Astrocyte of the hippocampus (primary cell): ENCODE data around the gene ESPNL.
"Not testable (repeated sequence)": the region's sequence is repeated elsewhere in the genome, so short reads cannot be mapped to it uniquely, and the experiment has no call there.

Experiments used
- DNase-seq: peaks from one replicate; pipeline ENCODE4 v3.0.0; 2011; ENCODE audit warnings: low read depth, low spot score

The ESPNL gene

DNA sequence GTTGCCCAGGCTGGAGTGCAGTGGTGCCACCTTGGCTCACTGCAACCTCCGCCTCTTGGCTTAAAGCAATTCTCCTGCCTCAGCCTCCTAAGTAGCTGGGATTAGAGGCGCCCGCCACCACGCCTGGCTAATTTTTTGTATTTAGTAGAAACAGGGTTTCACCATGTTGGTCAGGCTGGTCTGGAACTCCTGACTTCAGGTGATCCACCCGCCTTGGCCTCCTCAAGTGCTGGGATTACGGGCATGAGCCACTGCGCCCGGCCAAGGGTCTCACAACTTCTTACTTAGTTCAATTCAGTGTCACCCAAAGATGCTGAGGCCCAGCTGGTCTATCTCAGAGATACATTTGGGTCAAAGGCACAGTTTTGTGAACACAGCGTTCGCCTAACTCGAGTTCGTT, 15.6 kb downstream of the ESPNL start:
- DNase-seq = not testable (repeated sequence)

DNA sequence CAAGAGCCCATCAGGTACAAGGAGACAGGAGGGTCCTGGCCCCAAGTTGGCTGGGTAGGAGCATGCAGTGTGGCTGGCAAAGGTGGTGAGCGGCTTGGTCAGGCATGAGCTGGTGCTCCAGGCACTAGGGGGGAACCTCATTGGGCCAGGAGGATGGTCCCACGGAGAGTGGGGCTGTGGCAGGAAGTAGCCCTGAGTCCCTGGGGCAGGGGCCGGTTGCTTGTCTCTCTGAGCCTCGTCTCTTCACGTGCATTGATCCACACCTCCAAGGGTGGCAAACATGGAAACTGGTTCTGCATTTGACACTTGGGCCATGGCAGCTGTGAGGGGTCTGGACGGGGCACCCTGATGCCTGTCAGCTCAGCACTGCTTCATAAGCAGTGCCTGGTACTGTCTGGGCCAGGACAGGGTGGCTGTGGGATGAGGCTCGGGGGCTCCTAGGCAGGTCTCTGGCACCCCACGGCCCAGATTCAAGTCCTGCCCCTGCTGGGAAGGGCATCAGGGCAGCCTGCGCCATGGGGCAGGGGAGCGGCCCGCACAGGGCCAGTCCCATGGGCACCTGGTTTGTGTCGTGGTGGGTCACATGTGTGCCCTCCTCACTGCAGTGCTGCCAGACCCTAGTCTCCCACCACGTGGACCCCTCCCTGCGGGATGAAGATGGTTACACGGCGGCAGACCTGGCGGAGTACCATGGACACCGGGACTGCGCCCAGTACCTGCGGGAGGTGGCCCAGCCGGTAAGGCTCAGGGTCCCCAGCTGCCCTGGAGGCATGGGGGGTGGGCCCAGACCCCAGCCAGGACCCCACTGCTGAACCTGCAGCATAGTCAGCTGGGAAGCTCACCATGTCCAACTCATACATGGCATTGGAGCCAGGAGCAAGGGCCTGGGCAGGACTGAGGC, 16.4 kb downstream of the ESPNL start:
- DNase-seq = no peak

DNA sequence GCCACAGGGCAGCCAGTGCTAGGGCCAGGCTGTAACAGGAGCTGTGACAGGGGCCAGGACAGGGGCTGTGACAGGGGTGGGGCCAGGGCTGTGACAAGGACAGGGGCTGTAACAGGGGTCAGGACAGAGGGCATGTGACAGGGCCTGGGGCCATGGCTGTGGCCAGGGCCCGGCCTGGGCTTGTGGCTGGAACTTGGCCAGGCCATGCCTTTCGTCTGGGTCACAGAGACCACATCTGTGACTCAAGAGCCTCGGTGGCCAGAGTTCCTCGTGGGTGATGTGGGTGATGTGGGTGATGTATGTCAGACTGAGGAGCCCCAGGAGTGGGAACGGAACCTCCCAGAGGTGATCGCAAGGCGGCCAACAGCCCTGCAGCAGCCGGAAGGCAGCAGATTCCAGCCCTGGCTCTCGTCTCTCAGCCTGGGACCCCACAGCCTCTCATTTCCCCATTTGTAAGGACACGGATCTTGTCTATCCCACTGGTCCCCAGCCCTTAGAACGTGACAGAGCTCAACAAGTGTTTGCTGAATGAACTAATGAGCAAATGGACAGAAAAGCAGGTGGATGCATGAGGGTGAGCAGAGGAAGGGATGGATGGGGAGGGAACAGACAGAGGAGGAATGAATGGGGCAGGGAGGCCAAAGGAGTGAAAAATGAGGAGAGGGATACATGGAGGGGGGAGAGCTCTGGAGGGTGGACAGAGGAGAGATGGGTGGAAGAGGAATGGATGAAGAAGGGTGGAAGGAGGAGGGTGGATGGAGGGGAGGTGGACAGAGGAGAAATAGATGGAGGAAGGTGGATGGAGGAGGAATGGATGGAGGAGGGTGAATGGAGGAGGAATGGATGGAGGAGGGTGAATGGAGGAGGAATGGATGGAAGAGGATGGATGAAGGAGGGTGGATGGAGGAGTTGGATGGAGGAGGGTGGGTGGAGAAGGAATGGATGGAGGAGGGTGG, 17.3 kb downstream of the ESPNL start:
- peak; percentile 49 for DNase-seq

DNA sequence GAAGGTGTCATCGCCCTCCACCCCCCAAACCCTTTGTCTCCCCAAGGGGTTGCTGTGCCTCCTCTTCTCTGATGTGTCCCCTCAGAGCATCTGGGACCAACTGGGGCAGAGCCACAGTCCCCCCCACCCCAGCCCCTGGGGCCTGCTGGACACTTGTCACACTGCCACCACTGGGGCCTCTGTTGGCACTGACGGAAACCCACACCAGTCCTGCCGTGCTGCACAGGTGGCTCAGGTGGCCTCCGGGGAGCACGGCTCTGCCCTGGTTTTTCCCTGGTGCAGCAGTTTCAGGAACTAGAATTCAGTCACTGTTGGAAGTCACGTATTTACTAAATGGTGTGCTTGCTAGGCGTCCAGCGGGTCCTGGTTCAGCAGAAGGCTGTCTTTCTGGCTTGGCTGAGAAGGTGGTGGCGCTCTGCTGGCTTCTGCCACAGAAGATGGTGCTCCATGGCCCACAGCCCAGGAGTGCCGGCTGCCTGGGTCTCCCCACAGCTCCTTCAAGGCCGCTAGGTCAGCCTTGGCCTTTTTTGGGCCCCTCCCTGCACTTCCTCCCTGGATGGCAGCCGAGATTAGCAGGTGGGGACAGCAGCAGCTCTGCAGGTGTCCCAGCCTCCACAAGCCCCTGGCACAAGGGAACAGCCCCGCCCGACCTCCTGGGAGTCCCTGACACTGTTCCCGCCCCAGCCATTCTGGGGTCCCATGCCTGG, 19.8 kb downstream of the ESPNL start:
- DNase-seq = no peak

DNA sequence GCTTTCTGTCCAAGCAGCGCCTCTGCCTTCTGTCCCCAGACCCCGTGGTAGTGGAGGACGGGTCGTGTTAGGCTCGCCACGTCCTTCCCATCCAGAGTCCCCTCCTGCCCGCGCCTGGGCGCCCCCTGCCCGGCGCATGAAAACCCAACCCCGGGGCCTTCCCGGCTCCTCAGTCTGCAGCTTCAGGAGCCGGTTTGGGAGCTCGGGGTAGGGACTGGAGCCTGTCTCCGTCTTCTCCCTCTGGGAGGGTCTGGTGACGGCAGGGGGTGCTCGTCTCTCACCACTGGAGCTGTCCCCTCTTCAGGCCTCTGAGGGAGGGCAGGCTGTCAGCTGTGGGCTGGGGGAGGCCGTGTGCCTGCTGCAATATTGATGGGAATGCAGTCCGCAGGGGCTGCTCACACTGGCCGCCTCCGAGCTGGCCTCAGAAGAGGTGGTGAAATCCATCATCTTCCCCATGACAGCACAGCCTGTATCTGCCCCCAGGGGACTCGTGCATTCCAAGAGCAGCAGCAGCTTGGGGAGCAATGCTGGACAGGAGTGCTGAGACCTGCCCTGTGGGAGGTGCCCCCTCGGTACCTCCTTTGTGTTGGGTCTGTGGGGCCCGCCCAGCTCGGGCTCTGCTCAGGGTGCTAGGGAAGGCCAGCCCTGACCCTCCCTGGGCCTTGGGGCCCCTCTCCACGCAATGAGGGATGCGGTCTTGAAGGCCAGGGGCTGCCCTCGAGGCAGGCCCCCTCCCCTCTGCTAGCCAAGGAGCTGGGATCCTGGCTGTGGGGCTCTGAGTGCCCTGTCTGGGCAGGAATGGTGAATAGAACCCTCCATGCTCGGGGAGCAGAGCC, 20.5 kb downstream of the ESPNL start:
- peak; percentile 44 for DNase-seq

DNA sequence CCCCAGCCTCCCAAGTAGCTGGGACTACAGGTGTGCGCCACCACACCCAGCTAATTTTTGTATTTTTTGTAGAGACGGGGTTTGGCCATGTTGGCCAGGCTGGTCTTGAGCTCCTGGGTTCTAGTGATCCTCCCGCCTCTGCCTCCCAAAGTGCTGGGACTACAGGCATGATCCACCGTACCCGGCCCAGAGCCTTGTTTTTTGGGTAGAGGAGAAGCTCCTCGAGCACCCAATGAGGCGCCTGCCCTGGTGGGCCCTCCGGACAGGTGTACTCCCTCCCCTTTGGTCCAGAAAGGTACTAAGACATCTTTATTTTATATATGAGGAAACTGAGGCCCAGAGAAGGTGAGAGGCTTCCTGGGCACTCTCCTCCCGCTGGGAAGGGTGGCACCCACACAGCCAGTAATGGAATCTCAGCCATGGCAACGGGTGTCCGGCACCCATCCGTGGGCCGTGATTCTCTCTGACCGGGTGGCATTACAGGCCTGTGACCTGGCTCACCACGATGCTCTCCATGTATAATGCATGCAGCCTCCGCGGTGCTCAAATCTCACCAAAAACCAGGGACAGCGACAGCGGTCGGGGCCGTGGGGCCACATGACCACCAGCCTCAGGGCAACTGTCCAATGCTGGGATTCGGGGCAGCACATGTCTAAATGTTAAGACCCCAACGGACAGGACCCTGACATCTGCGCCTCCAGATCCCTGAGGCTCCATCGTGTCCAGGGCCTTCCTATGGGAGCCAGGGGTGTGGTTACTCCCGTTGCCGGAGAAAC, 21.6 kb downstream of the ESPNL start:
- no peak for DNase-seq

DNA sequence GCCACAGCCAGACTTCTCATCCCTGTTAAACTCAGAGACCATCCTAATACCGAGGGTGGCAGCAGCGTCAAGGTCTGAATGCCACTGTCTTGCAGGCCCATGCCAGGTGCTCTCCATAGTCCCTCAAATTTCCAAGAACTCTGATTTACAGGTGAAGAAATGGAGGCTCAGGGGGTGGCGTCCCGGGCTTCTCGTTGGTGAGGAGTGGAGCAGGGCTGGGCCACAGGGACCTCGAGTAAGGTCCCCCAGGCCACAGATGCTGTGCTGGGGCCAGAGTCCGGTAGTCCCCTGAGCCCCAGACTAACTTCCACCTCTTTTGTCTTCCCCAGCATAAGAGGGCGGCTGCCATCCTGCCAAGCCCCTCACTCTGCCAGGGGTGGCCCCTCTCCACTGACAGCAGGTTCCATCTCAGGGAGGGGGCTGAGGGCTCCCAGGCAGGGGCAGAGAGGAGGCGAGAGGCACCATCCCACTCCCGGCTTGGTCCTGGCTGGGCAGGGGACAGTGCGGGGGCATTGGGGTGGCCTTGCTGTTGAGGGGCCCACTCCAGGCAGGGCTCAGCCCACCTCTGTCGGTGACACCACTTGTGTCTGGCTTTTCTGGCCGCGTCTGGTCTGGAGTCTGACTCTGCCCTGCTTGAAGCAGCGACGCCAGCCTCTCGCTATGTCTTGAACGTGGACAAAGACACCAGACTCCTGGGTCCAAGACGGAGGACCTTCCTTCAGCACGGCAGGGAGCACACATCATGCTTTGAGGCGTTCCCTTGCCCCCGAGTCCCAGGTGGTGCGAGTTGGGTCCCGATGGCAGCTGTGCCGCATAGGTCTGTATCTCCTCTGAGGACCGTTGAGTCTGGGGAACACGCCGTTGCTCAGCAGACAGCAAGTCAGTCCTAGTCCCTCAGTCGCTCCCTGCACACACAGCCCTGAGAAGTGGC, 22.4 kb downstream of the ESPNL start:
- no peak for DNase-seq

DNA sequence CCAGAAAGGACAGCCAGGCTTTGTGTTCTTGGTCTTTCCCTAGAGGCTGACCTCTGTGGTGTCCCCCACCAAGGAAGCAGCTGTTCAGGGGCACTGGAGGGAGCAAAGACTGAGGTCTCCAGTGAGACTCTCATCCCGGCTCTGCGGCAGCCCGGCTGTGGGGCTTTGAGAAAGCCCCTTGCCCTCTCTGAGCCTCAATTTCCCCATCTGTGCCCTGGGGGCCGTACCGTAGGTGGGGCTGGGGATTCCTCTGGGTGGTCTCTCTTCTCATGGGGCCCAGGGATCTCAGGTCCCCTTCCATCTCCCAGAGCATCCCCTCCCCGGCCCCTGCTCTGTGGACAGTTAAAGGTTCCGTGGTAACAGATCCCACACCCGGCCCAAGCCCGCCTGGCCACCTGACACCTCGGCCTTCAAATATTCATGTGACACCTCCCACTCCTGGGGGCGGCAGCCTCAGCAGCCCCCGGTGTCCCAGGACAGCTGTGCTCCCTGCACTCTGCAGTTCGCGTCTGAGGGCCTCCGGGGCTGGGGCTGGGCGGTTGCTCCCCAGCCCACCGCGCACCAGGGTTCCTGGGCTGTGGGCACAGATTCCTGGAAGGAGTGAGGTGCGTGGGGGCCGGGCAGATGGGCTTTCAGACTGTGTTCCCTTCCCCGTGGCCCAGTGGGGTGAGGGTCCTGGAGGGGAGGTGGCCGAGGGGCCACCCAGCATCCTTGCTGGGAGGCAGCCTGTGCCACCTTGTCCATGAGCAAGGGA, 23.3 kb downstream of the ESPNL start:
- DNase-seq = no peak

DNA sequence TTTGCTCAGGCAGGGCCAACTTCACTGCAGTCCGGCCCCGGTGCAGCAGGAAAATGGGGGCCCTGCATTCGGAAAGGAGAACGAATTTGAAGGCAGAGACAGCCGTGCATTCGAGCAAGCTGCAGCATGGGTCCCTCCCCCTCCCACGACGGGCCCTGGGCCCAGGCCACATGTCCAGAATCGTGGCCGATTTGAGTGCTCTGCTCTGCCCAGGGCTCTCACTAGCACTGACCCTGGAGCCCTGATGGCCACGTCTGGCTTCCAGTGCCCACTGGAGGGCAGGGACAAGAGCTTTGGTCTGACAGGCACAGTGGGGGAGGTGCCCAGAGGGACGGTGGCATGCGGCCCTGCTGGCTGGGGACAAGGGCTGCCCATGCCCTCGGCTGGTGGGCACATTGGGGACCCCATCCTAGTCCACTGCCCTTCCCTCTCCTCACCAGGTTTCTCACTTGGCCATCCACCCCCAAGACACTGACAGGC, 23.9 kb downstream of the ESPNL start:
- DNase-seq = no peak

DNA sequence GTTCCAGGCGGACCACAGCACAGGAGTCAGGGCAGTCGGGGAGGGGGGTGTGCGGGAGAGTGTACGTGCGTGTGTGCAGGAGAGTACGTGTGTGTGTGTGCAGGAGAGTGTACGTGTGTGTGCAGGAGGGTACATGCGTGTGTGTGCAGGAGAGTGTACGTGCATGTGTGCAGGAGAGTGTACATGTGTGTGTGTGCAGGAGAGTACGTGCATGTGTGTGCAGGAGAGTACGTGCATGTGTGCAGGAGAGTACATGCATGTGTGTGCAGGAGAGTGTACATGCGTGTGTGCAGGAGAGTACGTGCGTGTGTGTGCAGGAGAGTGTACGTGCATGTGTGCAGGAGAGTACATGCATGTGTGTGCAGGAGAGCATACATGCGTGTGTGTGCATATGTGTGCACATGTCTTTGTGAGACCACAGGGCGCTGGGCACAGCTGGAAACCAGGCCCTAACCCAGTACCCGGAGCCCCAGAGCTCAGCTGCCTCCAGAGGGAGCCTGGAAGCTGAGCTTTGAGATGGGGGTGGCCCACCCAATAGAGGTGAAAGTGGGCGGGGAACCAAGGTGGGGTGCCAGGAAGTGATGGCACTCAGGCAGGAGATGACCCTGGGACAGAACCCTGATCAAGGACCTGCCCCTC, 24.5 kb downstream of the ESPNL start:
- no peak for DNase-seq

DNA sequence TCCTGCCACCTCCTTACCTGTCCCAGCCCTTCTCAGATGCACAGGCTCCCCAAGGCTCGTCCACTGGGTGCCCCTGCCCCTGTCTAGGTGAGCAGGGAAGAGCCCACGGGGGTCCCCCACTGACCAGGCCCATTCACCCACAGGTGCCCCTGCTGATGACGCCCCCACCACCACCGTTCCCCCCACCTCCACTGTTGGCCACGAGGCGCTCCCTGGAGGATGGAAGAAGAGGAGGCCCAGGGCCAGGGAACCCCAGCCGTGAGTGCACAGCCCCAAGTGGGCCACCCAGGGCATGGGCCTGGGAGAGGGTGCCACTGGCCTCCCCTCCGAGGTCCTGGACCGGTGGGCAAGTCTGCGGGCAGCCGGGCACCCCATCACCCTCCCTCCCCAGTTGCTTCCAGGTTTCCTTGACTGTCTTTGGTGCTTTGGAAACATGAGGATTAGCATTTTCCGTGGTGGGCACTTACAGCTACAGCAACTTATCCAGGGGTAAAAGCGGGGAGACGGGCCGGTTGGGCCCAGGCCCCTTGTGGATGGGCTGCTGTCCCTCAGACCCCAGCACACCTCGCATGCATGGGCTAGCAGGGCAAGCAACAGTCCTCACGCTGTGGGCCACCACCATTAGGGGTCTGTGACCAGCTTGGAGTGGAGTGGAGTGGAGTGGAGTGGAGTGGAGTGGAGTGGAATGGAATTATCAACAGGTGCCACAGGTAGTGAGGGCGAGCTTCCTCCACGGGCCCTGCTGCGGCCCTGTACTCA, 25.2 kb downstream of the ESPNL start:
- no peak for DNase-seq

DNA sequence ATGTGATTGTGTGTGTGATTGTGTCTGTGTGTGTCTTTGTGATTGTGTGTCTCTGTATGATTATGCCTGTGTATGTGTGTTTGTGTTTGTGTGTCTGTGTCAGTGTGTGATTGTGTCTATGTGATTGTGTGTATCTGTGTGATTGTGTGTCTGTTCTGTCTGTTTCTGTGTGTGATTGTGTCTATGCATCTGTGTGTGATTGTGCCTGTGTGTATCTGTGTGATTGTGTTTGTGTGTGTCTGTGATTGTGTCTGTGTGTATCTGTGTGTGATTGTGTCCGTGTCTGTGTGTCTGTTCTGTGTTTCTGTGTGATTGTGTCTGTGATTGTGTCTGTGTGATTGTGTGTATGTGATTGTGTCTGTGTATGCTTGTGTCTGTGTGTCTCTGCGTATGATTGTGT, 26.2 kb downstream of the ESPNL start:
- DNase-seq = no peak

DNA sequence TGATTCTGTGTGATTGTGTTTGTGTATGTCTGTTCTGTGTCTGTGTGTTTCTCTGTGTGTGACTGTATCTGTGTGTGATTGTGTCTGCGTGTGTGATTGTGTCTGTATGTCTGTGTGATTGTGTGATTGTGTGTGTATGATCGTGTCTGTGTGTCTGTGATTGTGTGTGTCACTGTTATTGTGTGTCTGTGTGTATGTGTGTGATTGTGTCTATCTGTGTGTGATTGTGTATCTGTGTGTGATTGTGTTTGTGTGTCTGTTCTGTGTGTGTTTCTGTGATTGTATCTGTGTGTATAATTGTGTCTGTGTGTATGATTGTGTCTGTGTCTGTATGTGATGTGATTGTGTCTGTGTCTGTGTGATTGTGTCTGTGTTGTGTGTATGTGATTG, 26.6 kb downstream of the ESPNL start:
- no peak for DNase-seq

DNA sequence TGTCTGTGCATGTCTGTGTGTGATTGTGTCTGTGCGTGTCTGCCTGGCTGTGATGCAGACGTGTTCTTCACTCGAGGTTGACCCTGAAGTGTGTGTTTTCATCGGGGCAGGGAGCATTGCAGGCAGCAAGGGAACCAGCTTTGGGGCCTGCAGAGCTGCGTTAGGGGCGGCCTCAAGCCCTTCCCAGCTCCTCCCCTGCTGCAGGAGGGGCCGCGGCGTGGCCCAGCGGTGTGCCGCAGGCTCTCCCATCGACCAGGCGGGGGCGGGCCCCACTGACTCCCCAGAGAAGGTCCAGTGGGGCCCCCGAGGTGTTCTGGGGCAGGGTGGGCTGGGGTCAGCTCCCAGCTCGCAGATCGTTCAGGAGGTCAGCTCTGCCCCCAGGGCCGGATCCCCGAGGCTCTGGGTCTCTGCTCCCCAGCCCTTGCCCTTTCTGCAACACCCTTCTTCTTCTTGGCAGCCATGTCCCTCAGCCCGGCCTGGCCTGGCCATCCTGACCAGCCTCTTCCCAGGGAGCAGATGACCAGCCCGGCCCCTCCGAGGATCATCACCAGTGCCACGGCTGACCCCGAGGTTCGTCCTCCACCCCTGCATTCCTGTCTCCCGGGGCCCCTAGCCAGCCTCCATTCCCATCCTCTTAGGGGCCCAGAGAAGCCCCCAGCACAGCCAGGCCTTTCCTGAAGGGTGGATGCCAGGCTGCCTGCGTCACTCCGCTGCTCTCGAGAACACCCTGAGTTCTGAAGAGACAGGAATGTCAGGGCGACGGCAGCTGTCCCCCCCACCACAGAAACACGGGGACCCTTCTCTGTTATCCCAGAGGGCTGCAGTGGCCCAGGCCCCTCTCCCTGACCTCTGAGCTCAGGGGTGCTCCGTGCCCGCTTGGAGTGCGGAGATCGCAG, 27.3 kb downstream of the ESPNL start:
- DNase-seq = peak; percentile 54

DNA sequence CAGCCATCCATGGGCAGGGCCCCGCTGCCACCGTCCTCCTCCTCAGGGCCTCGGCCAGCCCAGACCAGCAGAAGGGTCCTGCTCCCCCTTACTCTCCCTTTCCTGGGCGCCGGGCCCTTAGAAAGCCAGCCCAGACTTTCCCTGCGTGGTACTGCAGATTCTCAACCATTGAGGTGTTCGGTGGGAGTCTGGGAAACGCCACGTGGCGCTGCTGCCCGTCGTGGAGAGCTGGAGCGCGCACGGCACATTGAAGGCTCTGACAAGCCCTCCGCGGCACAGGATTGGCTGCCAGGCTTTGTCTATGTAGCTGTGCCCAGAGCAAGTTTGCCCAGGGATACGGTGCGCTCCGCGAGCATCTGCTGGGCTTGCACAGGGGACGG, 27.9 kb downstream of the ESPNL start:
- DNase-seq = no peak

DNA sequence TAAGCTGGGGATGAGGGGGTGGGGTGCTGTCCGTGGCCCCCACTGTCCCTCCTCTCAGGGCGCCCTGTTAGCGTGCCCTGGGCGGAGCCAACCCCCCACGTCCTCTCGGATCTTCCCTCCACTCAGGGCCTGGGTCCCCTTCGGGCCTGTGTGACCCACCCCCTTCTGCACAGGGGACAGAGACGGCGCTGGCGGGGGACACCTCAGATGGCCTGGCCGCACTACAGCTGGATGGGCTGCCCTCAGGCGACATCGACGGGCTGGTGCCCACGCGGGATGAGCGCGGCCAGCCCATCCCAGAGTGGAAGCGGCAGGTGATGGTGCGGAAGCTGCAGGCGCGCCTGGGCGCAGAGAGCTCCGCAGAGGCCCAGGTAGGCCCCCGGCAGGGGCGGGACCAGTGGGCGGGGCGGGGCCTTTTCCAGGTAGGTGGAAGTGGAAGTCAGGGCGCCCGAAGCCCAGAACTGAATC, 28.4 kb downstream of the ESPNL start:
- no peak for DNase-seq
